Activated CD4-positive, alpha-beta T cell treated with anti-CD3 and anti-CD28 coated beads for 1 hour (primary cell): ENCODE results near the gene GTPBP6.
"Not testable (repeated sequence)": the region's sequence is repeated elsewhere in the genome, so short reads cannot be mapped to it uniquely, and the experiment has no call there.

Source experiments
- DNase-seq: peaks from one replicate; pipeline ENCODE4 v3.0.0-alpha.2; 2020

Gene GTPBP6

GRCh38 chrX:334971-335757 lies 16.6 kb upstream of the GTPBP6 start:
- no peak for DNase-seq

- no peak for DNase-seq
These were observed 15.8 kb upstream of the GTPBP6 start for GRCh38 chrX:334331-334891.

- no peak for DNase-seq
These were observed 15.2 kb upstream of the GTPBP6 start for GRCh38 chrX:333611-334311.

- no peak for DNase-seq
These were observed 14.5 kb upstream of the GTPBP6 start for GRCh38 chrX:332916-333610.

- no peak for DNase-seq
These were observed 13.9 kb upstream of the GTPBP6 start for GRCh38 chrX:332496-332860.

- DNase-seq = no peak
These were observed 13.4 kb upstream of the GTPBP6 start for GRCh38 chrX:331825-332495.

GRCh38 chrX:331151-331824 lies 12.7 kb upstream of the GTPBP6 start:
- DNase-seq = no peak

- DNase-seq = no peak
These were observed 12.1 kb upstream of the GTPBP6 start for GRCh38 chrX:330726-331150.

- not testable (repeated sequence) for DNase-seq
These were observed 11.6 kb upstream of the GTPBP6 start for GRCh38 chrX:330141-330725.

- DNase-seq = no peak
These were observed 10.8 kb upstream of the GTPBP6 start for GRCh38 chrX:329291-329910.

GRCh38 chrX:327660-328126 lies 9.1 kb upstream of the GTPBP6 start:
- no peak for DNase-seq

- DNase-seq = not testable (repeated sequence)
These were observed 6.1 kb upstream of the GTPBP6 start for GRCh38 chrX:324664-325063.

GRCh38 chrX:323721-324628 lies 5.4 kb upstream of the GTPBP6 start:
- no peak for DNase-seq

- no peak for DNase-seq
These were observed 1.7 kb upstream of the GTPBP6 start for GRCh38 chrX:320126-320783.

GRCh38 chrX:319579-320125 lies 1.1 kb upstream of the GTPBP6 start:
- no peak for DNase-seq

GRCh38 chrX:318068-318738 lies 393 bp downstream of the GTPBP6 start:
- DNase-seq = peak; percentile 93

GRCh38 chrX:317424-318067 lies 1.1 kb downstream of the GTPBP6 start:
- DNase-seq = no peak
